Keratinocyte (primary cell): ENCODE measurements around the gene PCP2. TPM values are rescaled to one million over a fixed set of nuclear protein-coding genes. Genes with fewer than 3 reads are reported as not detected.

Source experiments
- DNase-seq: peaks from one replicate; pipeline ENCODE4 v3.0.0-alpha.2; 2011; ENCODE audit warnings: low read depth, missing footprints, low spot score
- FAIRE-seq: peaks from 2 replicates; lab custom pipeline; 2011; peaks lifted over from hg19 to GRCh38; lab: Jason Lieb, UNC
- H2AFZ ChIP-seq: 2 replicates; pipeline ENCODE4 v1.6.0; 2012; ENCODE audit warnings: low read length, control low read depth, inconsistent platforms; ENCODE audit not compliant: control insufficient read depth
- H3K27ac ChIP-seq: 2 replicates; pipeline ENCODE4 v1.5.1; 2011; ENCODE audit warnings: low read length; ENCODE audit not compliant: control insufficient read depth, insufficient read depth
- H3K27me3 ChIP-seq: 3 replicates; pipeline ENCODE4 v1.6.0; 2011; ENCODE audit warnings: low read length; ENCODE audit not compliant: control insufficient read depth, insufficient read depth; ENCODE audit errors: extremely low read depth
- H3K36me3 ChIP-seq, 2 experiments: 2 replicates in 1 of 2; 3 replicates in 1 of 2; pipeline ENCODE4 v1.5.1; 2011; ENCODE audit warnings: low read length in 2 of 2, mild to moderate bottlenecking in 1 of 2; ENCODE audit not compliant: control insufficient read depth in 2 of 2, insufficient read depth in 2 of 2; ENCODE audit errors: extremely low read depth in 1 of 2
- H3K4me1 ChIP-seq: 3 replicates; pipeline ENCODE4 v1.5.1; 2011; ENCODE audit warnings: low read length; ENCODE audit not compliant: control insufficient read depth, insufficient read depth; ENCODE audit errors: extremely low read depth
- H3K4me2 ChIP-seq: 3 replicates; pipeline ENCODE4 v1.6.0; 2011; ENCODE audit warnings: low read depth, low read length; ENCODE audit not compliant: control insufficient read depth, insufficient read depth; ENCODE audit errors: extremely low read depth
- H3K4me3 ChIP-seq, 3 experiments: fragments of 200-600 bp in 1 of 3; sonication (generic) in 1 of 3; 2 replicates in 2 of 3; 3 replicates in 1 of 3; pipeline ENCODE4 v1.5.1; 2011 to 2016; ENCODE audit warnings: low read length in 3 of 3, mild to moderate bottlenecking in 3 of 3, control low read depth in 2 of 3, inconsistent platforms in 1 of 3, low read depth in 1 of 3, mixed read lengths in 1 of 3, mixed run types in 1 of 3, moderate library complexity in 1 of 3; ENCODE audit not compliant: control insufficient read depth in 2 of 3, insufficient read depth in 2 of 3; ENCODE audit errors: extremely low read depth in 1 of 3
- H3K79me2 ChIP-seq: 2 replicates; pipeline ENCODE4 v1.6.0; 2012; ENCODE audit warnings: low read length; ENCODE audit not compliant: control insufficient read depth, insufficient read depth
- H3K9ac ChIP-seq: 3 replicates; pipeline ENCODE4 v1.6.0; 2011; ENCODE audit warnings: low read length; ENCODE audit not compliant: control insufficient read depth, insufficient read depth; ENCODE audit errors: extremely low read depth
- H3K9me1 ChIP-seq: 3 replicates; pipeline ENCODE4 v1.6.0; 2011; ENCODE audit warnings: low read length; ENCODE audit not compliant: control insufficient read depth, insufficient read depth; ENCODE audit errors: extremely low read depth
- H3K9me3 ChIP-seq: 2 replicates; pipeline ENCODE4 v1.5.1; 2012; ENCODE audit warnings: low read depth, low read length; ENCODE audit not compliant: control insufficient read depth
- H4K20me1 ChIP-seq: 3 replicates; pipeline ENCODE4 v1.6.0; 2011; ENCODE audit warnings: low read length; ENCODE audit not compliant: control insufficient read depth, insufficient read depth; ENCODE audit errors: extremely low read depth
- EZH2 ChIP-seq: IDR thresholded peaks from one replicate; pipeline ENCODE4 v1.6.1; 2012; ENCODE audit warnings: inconsistent platforms, mild to moderate bottlenecking, low read length, moderate library complexity
- dilution Hi-C: fragments of 300-500 bp; cut with MboI; formaldehyde crosslinking; loops from one replicate; pipeline ENCODE4 v1.7.0; 2020; ENCODE audit warnings: low sequenced_read_pairs; ENCODE audit not compliant: extremely low pct_ligation_motif_present
- polyA plus RNA-seq, 5 experiments: library from polyadenylated mRNA; depleted of rRNA in 3 of 5; stranded (reverse) in 3 of 5; stranded (forward) in 1 of 5; unstranded in 1 of 5; fragments of >200 nt; gene quantifications; 1 replicate in 1 of 5; 2 replicates in 3 of 5; 3 replicates in 1 of 5; pipeline versions ENCODE4 v1.2.1 to v1.2.3, GENCODE V29; 2011 to 2012; ENCODE audit warnings: missing spikeins in 2 of 5, low read depth in 1 of 5, low replicate concordance in 1 of 5
- TF ChIP-seq, protein P1 (sequence below), 3 experiments: IDR thresholded peaks in 1 of 3; conservative IDR thresholded peaks in 1 of 3; optimal IDR thresholded peaks in 1 of 3; 2 replicates in 2 of 3; 3 replicates in 1 of 3; pipeline versions ENCODE3 to v1.5.1; 2011; ENCODE audit warnings: low read length in 3 of 3, mild to moderate bottlenecking in 3 of 3, moderate library complexity in 2 of 3, control low read depth in 1 of 3, inconsistent platforms in 1 of 3; ENCODE audit not compliant: insufficient read depth in 2 of 3; ENCODE audit errors: extremely low read depth in 1 of 3

Gene PCP2
- polyA plus RNA-seq, 1 donor (not counting 4 experiments of a cell fraction or from before 2014, with no cell fraction given), result not detected

DNA sequence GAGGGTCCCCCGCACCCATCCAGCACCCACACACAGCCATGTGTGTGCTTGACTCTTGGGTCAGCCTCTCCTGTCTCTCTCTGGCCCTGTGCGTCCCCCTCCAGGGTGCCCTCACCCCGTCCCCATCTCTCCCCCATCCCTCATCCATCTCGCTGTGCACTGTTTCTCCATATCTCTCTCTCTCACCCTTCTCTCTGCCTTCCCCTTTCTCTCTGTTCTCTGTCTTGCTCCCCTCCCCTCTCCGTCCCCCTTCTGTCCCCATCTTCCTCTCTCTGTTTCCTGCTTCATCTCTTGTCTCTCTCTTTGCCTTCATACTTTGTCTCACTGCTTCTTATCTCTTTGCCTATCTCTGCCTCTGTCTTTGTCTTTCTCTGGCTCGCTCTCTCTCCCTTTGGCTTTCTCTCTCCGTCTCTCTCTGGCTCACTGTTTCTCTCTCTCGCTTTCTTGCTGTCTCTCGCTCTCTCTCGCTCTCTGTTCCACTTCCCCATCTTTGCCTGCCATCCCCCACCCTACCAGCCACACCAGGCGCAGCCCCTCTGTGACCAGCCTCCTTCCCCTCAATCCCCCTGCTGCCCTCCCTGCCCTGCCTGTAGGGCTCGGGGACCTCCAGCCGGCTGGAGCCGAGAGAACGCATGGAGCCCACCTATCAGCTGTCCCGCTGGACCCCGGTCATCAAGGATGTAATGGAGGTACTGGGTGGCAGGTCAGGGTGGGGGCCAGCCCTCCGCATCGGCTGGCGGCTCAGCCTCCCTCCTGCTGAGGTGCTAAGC is 12.3 kb upstream of the PCP2 start:
- H3K36me3 ChIP-seq, result peaks cover 4 to 15% of the 10 kb centered on the region in 2 experiments
- TF ChIP-seq EZH2, result no peak
- TF ChIP-seq, protein P1, sequence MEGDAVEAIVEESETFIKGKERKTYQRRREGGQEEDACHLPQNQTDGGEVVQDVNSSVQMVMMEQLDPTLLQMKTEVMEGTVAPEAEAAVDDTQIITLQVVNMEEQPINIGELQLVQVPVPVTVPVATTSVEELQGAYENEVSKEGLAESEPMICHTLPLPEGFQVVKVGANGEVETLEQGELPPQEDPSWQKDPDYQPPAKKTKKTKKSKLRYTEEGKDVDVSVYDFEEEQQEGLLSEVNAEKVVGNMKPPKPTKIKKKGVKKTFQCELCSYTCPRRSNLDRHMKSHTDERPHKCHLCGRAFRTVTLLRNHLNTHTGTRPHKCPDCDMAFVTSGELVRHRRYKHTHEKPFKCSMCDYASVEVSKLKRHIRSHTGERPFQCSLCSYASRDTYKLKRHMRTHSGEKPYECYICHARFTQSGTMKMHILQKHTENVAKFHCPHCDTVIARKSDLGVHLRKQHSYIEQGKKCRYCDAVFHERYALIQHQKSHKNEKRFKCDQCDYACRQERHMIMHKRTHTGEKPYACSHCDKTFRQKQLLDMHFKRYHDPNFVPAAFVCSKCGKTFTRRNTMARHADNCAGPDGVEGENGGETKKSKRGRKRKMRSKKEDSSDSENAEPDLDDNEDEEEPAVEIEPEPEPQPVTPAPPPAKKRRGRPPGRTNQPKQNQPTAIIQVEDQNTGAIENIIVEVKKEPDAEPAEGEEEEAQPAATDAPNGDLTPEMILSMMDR (optimal IDR thresholded peaks at IDR 0.05 in 1 of 3, IDR thresholded peaks at IDR 0.05 in 1 of 3, conservative IDR thresholded peaks at IDR 0.05 in 1 of 3; ENCODE audit: extremely low read depth in 1 of 3, insufficient read depth in 2 of 3, low read length in 3 of 3), result no peak
- H3K4me2 ChIP-seq, result no peak overlapping the region
- H3K9ac ChIP-seq, result no peak overlapping the region
- H3K4me1 ChIP-seq, result no peaks in the 10 kb centered on the region
- FAIRE-seq (no peak), DNase-seq (no peak)
- no peaks in the 10 kb centered on the region for H3K27me3 ChIP-seq
- H3K9me1 ChIP-seq, result no peaks in the 10 kb centered on the region
- no peak overlapping the region for H3K27ac ChIP-seq
- no peaks in the 10 kb centered on the region for H3K79me2 ChIP-seq
- no peaks in the 10 kb centered on the region for H3K9me3 ChIP-seq
- H2AFZ ChIP-seq, result no peak overlapping the region
- H4K20me1 ChIP-seq, result no peaks in the 10 kb centered on the region
- no peak overlapping the region for H3K4me3 ChIP-seq
- dilution Hi-C loops, result no loop called here

GRCh38 chr19:7645163-7645562 is 11.6 kb upstream of the PCP2 start:
- no peaks in the 10 kb centered on the region for H4K20me1 ChIP-seq
- TF ChIP-seq, protein P1 (optimal IDR thresholded peaks at IDR 0.05 in 1 of 3, IDR thresholded peaks at IDR 0.05 in 1 of 3, conservative IDR thresholded peaks at IDR 0.05 in 1 of 3; ENCODE audit: extremely low read depth in 1 of 3, insufficient read depth in 2 of 3, low read length in 3 of 3), result no peak
- no peak for TF ChIP-seq EZH2
- no peaks in the 10 kb centered on the region for H3K27me3 ChIP-seq
- no peak for DNase-seq
- H3K4me2 ChIP-seq, result no peak overlapping the region
- no peaks in the 10 kb centered on the region for H3K9me1 ChIP-seq
- no peak overlapping the region for H3K9ac ChIP-seq
- no peak overlapping the region for H2AFZ ChIP-seq
- peaks cover 2% of the 10 kb centered on the region for H3K79me2 ChIP-seq
- peaks cover 5 to 18% of the 10 kb centered on the region in 2 experiments for H3K36me3 ChIP-seq
- H3K27ac ChIP-seq, result no peak overlapping the region
- no peak for FAIRE-seq
- H3K4me1 ChIP-seq, result no peaks in the 10 kb centered on the region
- no peaks in the 10 kb centered on the region for H3K9me3 ChIP-seq
- dilution Hi-C loops, result no loop called here
- no peak overlapping the region for H3K4me3 ChIP-seq
